BJ (cell line): ENCODE data around the gene MGP. TPM values are rescaled to one million over a fixed set of nuclear protein-coding genes. Genes with fewer than 3 reads are reported as not detected.

Experiments
- CTCF ChIA-PET: fragments of 350-600 bp; formaldehyde crosslinking; extraction: SDS; loops from one replicate; lab custom pipeline; 2021; ENCODE audit warnings: antibody characterized with exemption, inconsistent platforms; lab: Yijun Ruan, JAX
- POLR2A ChIA-PET: fragments of 300-600 bp; sonication (Branson Sonifier 250); formaldehyde crosslinking; extraction: SDS; loops from one replicate; lab custom pipeline; 2021; ENCODE audit warnings: antibody characterized with exemption; lab: Charles Lee
- DNase-seq: peaks from one replicate; pipeline ENCODE4 v3.0.0-alpha.2; 2011; ENCODE audit warnings: low read depth
- H3K27me3 ChIP-seq: 2 replicates; pipeline ENCODE4 v1.6.0; 2011; ENCODE audit warnings: low read length; ENCODE audit not compliant: control insufficient read depth, insufficient read depth
- H3K36me3 ChIP-seq: 2 replicates; pipeline ENCODE4 v1.5.1; 2011; ENCODE audit warnings: low read length; ENCODE audit not compliant: control insufficient read depth, insufficient read depth
- H3K4me3 ChIP-seq: 2 replicates; pipeline ENCODE4 v1.5.1; 2011; ENCODE audit warnings: low read depth, mild to moderate bottlenecking, control low read depth, low read length
- CTCF ChIP-seq: IDR thresholded peaks from 2 replicates; pipeline ENCODE4 v1.5.1; 2011; ENCODE audit warnings: low read depth, mild to moderate bottlenecking, control low read depth, inconsistent platforms, low read length, moderate library complexity; ENCODE audit not compliant: insufficient read depth
- polyA plus RNA-seq: library from polyadenylated mRNA; depleted of rRNA; stranded (reverse); fragments of >200 nt; gene quantifications from 2 replicates; pipeline ENCODE4 v1.2.3, GENCODE V29; 2011

Gene MGP
- polyA plus RNA-seq, 1 experiment: 116 TPM

DNA sequence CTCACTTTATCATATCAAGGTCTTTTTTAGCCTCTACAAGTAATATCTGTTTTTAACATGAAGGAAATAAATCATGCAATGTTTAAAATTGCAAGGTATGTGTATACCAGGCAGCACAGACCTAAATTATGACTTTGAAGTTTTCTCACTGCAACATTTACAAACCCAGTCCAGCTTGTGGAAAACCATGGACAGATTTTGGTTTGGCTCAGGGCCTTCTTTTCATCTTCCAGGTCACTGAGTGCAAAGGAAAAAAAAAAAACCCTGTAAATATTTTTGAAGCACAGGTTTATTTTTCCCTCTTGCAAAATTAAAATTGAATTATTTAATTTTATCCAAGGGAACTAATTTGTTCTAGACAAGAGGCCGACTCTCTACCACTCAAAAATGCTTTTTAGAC, 13.8 kb downstream of the MGP start:
- DNase-seq: no peak
- POLR2A ChIA-PET: no interaction called here
- TF ChIP-seq CTCF: no peak

DNA sequence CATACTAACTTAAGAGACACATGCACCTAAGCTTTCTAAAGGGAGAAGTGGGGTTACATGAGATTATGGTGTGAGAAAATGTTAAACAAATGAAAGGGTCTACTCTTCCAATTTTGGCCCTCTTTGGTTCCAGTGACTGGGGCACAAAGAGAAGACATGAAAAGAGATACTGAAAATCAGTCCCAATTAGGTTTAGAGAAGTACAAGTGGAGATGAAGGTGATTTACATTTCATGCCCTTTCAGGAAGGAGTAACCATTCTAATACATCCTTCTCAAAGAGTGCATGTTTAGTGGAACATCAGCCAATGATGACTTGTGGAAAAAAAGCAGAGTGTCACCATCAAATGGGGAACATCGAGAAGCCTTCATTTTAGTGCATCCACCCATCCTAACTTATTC, 14.4 kb downstream of the MGP start:
- POLR2A ChIA-PET: no interaction called here

More for the DNA sequence above, 13.8 kb downstream of the MGP start:
- Histone ChIP-seq H3K36me3 (no peaks in the 10 kb centered on the region), H3K27me3 (no peaks in the 10 kb centered on the region; the same call in 1 of the 2 replicates), H3K4me3 (no peak overlapping the region)
- CTCF ChIA-PET: no interaction called here

GRCh38 chr12:14868916-14869506, 16.6 kb downstream of the MGP start:
- CTCF ChIA-PET: no interaction called here
- Histone ChIP-seq H3K4me3 (no peak overlapping the region), H3K36me3 (no peaks in the 10 kb centered on the region), H3K27me3 (no peaks in the 10 kb centered on the region; the same call in 1 of the 2 replicates)
- no peak for DNase-seq
- TF ChIP-seq CTCF: no peak
- POLR2A ChIA-PET: no interaction called here

More for the DNA sequence above, 14.4 kb downstream of the MGP start:
- H3K36me3 ChIP-seq: no peaks in the 10 kb centered on the region
- no peak for DNase-seq
- H3K4me3 ChIP-seq: no peak overlapping the region
- H3K27me3 ChIP-seq: no peaks in the 10 kb centered on the region; the same call in 1 of the 2 replicates
- TF ChIP-seq CTCF: no peak
- CTCF ChIA-PET: no interaction called here

DNA sequence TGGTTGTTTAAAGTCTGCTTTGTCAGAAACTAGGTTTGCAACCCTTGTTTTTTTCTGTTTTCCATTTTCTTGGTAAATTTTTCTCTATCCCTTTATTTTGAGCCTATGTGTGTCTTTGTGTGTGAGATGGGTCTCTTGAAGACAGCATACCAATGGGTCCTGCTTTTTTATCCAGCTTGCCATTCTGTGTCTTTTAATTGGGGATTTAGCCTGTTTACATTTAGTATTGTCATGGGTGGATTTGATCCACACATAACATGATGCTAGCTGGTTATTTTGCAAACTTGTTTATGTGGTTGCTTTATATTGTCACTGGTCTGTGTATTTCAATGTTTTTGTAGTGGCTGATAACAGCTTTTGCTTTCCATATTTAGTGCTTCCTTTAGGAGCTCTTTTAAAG, 25.2 kb downstream of the MGP start:
- Histone ChIP-seq H3K27me3 (no peaks in the 10 kb centered on the region), H3K36me3 (no peaks in the 10 kb centered on the region), H3K4me3 (no peak overlapping the region)
- no peak for DNase-seq
- ChIA-PET CTCF (no interaction called here), POLR2A (no interaction called here)
- no peak for TF ChIP-seq CTCF

- Histone ChIP-seq H3K27me3 (no peaks in the 10 kb centered on the region), H3K36me3 (no peaks in the 10 kb centered on the region), H3K4me3 (no peak overlapping the region)
- DNase-seq: no peak
- ChIA-PET POLR2A (no interaction called here), CTCF (interaction anchor here (1.4 kb wide), 1 partner anchor 11 kb away, joined by 4 read pairs; no protein-coding TSS in a partner anchor)
- TF ChIP-seq CTCF: no peak
These were observed 27.1 kb downstream of the MGP start for GRCh38 chr12:14858513-14858912.
